Measurements from ENCODE around the gene CWF19L2. TPM values are rescaled to one million over a fixed set of nuclear protein-coding genes. Genes with fewer than 3 reads are reported as not detected.
"Not testable (repeated sequence)": the region's sequence is repeated elsewhere in the genome, so short reads cannot be mapped to it uniquely, and the experiment has no call there.

CWF19L2 gene
- total and polyA plus RNA-seq, 4 donors: 12.8 to 30.5 (median 21.3) TPM

- intact Hi-C loops (cut with DNase I): no loop called here
- WGBS, 2 donors: 75% methylated on average over 2 of the region's 2 CpGs
Observed at GRCh38 chr11:107490836-107491235, 33.2 kb upstream of the CWF19L2 start.

GRCh38 chr11:107482234-107482633 lies 24.6 kb upstream of the CWF19L2 start:
- DNase-seq (no peak), ATAC-seq (ENCODE audit: low FRiP score) (no peak)
- Histone ChIP-seq H3K4me3 (ENCODE audit: low read length in 2 of 2) (no peak overlapping the region), H3K27me3 (ENCODE audit: control insufficient read depth in 1 of 2, insufficient read depth in 2 of 2, low read length in 1 of 2) (no peaks in the 10 kb centered on the region), H3K36me3 (ENCODE audit: control insufficient read depth in 1 of 2, insufficient read depth in 2 of 2, low read length in 1 of 2) (no peaks in the 10 kb centered on the region), H3K9me3 (ENCODE audit: control insufficient read depth, low read length) (peaks cover 1% of the 10 kb centered on the region), H3K27ac (ENCODE audit: low read depth in 1 of 2, low read length in 2 of 2) (no peak overlapping the region), H3K4me1 (ENCODE audit: control insufficient read depth in 1 of 2, insufficient read depth in 2 of 2, low read length in 2 of 2) (no peaks in the 10 kb centered on the region)
- intact Hi-C loops (cut with DNase I): no loop called here

More at GRCh38 chr11:107490836-107491235, 33.2 kb upstream of the CWF19L2 start:
- ATAC-seq (ENCODE audit: low FRiP score) (no peak), DNase-seq (no peak)
- Histone ChIP-seq H3K4me3 (ENCODE audit: low read length in 2 of 2) (no peak overlapping the region), H3K9me3 (ENCODE audit: control insufficient read depth, low read length) (peaks cover 1% of the 10 kb centered on the region), H3K4me1 (ENCODE audit: control insufficient read depth in 1 of 2, insufficient read depth in 2 of 2, low read length in 2 of 2) (peaks cover 0 to under 1% of the 10 kb centered on the region in 2 donors), H3K27me3 (ENCODE audit: control insufficient read depth in 1 of 2, insufficient read depth in 2 of 2, low read length in 1 of 2) (no peaks in the 10 kb centered on the region), H3K36me3 (ENCODE audit: control insufficient read depth in 1 of 2, insufficient read depth in 2 of 2, low read length in 1 of 2) (no peaks in the 10 kb centered on the region), H3K27ac (ENCODE audit: low read depth in 1 of 2, low read length in 2 of 2) (no peak overlapping the region)

- Histone ChIP-seq H3K9me3 (ENCODE audit: control insufficient read depth, low read length) (no peaks in the 10 kb centered on the region), H3K36me3 (ENCODE audit: control insufficient read depth in 1 of 2, insufficient read depth in 2 of 2, low read length in 1 of 2) (no peaks in the 10 kb centered on the region), H3K4me1 (ENCODE audit: control insufficient read depth in 1 of 2, insufficient read depth in 2 of 2, low read length in 2 of 2) (no peaks in the 10 kb centered on the region), H3K27me3 (ENCODE audit: control insufficient read depth in 1 of 2, insufficient read depth in 2 of 2, low read length in 1 of 2) (no peaks in the 10 kb centered on the region), H3K4me3 (ENCODE audit: low read length in 2 of 2) (no peak overlapping the region), H3K27ac (ENCODE audit: low read depth in 1 of 2, low read length in 2 of 2) (no peak overlapping the region)
- DNase-seq (no peak), ATAC-seq (ENCODE audit: low FRiP score) (no peak)
- intact Hi-C loops (cut with DNase I): no loop called here
Observed at GRCh38 chr11:107478922-107479321, 21.3 kb upstream of the CWF19L2 start.

- no peaks in the 10 kb centered on the region for H3K27me3 ChIP-seq (ENCODE audit: control insufficient read depth in 1 of 2, insufficient read depth in 2 of 2, low read length in 1 of 2)
- intact Hi-C loops (cut with DNase I): no loop called here
- 81 to 83% methylated on average over 3 of the region's 3 CpGs for WGBS, 2 donors
- no peaks in the 10 kb centered on the region for H3K9me3 ChIP-seq (ENCODE audit: control insufficient read depth, low read length)
- no peak for DNase-seq
- H3K4me3 ChIP-seq (ENCODE audit: low read length in 2 of 2): no peak overlapping the region
- H3K36me3 ChIP-seq (ENCODE audit: control insufficient read depth in 1 of 2, insufficient read depth in 2 of 2, low read length in 1 of 2): no peaks in the 10 kb centered on the region
- no peak for ATAC-seq (ENCODE audit: low FRiP score)
- no peak overlapping the region for H3K27ac ChIP-seq (ENCODE audit: low read depth in 1 of 2, low read length in 2 of 2)
- no peaks in the 10 kb centered on the region for H3K4me1 ChIP-seq (ENCODE audit: control insufficient read depth in 1 of 2, insufficient read depth in 2 of 2, low read length in 2 of 2)
Observed at GRCh38 chr11:107477820-107478219, 20.2 kb upstream of the CWF19L2 start.

GRCh38 chr11:107473792-107474191 lies 16.2 kb upstream of the CWF19L2 start:
- intact Hi-C loops (cut with DNase I): no loop called here
- no peak for DNase-seq
- no peak for ATAC-seq (ENCODE audit: low FRiP score)
- WGBS, 2 donors: 83 to 87% methylated on average over 3 of the region's 3 CpGs
- Histone ChIP-seq H3K4me3 (ENCODE audit: low read length in 2 of 2) (no peak overlapping the region), H3K4me1 (ENCODE audit: control insufficient read depth in 1 of 2, insufficient read depth in 2 of 2, low read length in 2 of 2) (no peaks in the 10 kb centered on the region), H3K27me3 (ENCODE audit: control insufficient read depth in 1 of 2, insufficient read depth in 2 of 2, low read length in 1 of 2) (no peaks in the 10 kb centered on the region), H3K36me3 (ENCODE audit: control insufficient read depth in 1 of 2, insufficient read depth in 2 of 2, low read length in 1 of 2) (no peaks in the 10 kb centered on the region), H3K27ac (ENCODE audit: low read depth in 1 of 2, low read length in 2 of 2) (no peak overlapping the region), H3K9me3 (ENCODE audit: control insufficient read depth, low read length) (no peaks in the 10 kb centered on the region)

GRCh38 chr11:107472966-107473365 lies 15.3 kb upstream of the CWF19L2 start:
- no peaks in the 10 kb centered on the region for H3K9me3 ChIP-seq (ENCODE audit: control insufficient read depth, low read length)
- ATAC-seq (ENCODE audit: low FRiP score): no peak
- WGBS, 2 donors: 47 to 63% methylated on average over 1 of the region's 1 CpG

GRCh38 chr11:107468596-107468995 lies 11.0 kb upstream of the CWF19L2 start:
- WGBS, 2 donors: 55 to 60% methylated on average over 3 of the region's 3 CpGs
- DNase-seq (no peak), ATAC-seq (ENCODE audit: low FRiP score) (no peak)
- Histone ChIP-seq H3K36me3 (ENCODE audit: control insufficient read depth in 1 of 2, insufficient read depth in 2 of 2, low read length in 1 of 2) (no peaks in the 10 kb centered on the region), H3K4me1 (ENCODE audit: control insufficient read depth in 1 of 2, insufficient read depth in 2 of 2, low read length in 2 of 2) (no peaks in the 10 kb centered on the region), H3K9me3 (ENCODE audit: control insufficient read depth, low read length) (no peaks in the 10 kb centered on the region), H3K27me3 (ENCODE audit: control insufficient read depth in 1 of 2, insufficient read depth in 2 of 2, low read length in 1 of 2) (no peaks in the 10 kb centered on the region), H3K27ac (ENCODE audit: low read depth in 1 of 2, low read length in 2 of 2) (no peak overlapping the region), H3K4me3 (ENCODE audit: low read length in 2 of 2) (no peak overlapping the region)
- intact Hi-C loops (cut with DNase I): no loop called here

More at GRCh38 chr11:107472966-107473365, 15.3 kb upstream of the CWF19L2 start:
- no peak overlapping the region for H3K4me3 ChIP-seq (ENCODE audit: low read length in 2 of 2)
- no peaks in the 10 kb centered on the region for H3K27me3 ChIP-seq (ENCODE audit: control insufficient read depth in 1 of 2, insufficient read depth in 2 of 2, low read length in 1 of 2)
- no peak for DNase-seq
- no peak overlapping the region for H3K27ac ChIP-seq (ENCODE audit: low read depth in 1 of 2, low read length in 2 of 2)
- intact Hi-C loops (cut with DNase I): no loop called here
- H3K4me1 ChIP-seq (ENCODE audit: control insufficient read depth in 1 of 2, insufficient read depth in 2 of 2, low read length in 2 of 2): no peaks in the 10 kb centered on the region
- H3K36me3 ChIP-seq (ENCODE audit: control insufficient read depth in 1 of 2, insufficient read depth in 2 of 2, low read length in 1 of 2): no peaks in the 10 kb centered on the region

- DNase-seq (no peak), ATAC-seq (ENCODE audit: low FRiP score) (no peak)
- Histone ChIP-seq H3K36me3 (ENCODE audit: control insufficient read depth in 1 of 2, insufficient read depth in 2 of 2, low read length in 1 of 2) (no peaks in the 10 kb centered on the region), H3K27ac (ENCODE audit: low read depth in 1 of 2, low read length in 2 of 2) (no peak overlapping the region), H3K4me3 (ENCODE audit: low read length in 2 of 2) (no peak overlapping the region), H3K27me3 (ENCODE audit: control insufficient read depth in 1 of 2, insufficient read depth in 2 of 2, low read length in 1 of 2) (no peaks in the 10 kb centered on the region), H3K4me1 (ENCODE audit: control insufficient read depth in 1 of 2, insufficient read depth in 2 of 2, low read length in 2 of 2) (no peaks in the 10 kb centered on the region), H3K9me3 (ENCODE audit: control insufficient read depth, low read length) (no peaks in the 10 kb centered on the region)
- intact Hi-C loops (cut with DNase I): no loop called here
- WGBS, 2 donors: 37 to 48% methylated on average over 1 of the region's 1 CpG
Observed at GRCh38 chr11:107467696-107468095, 10.1 kb upstream of the CWF19L2 start.

GRCh38 chr11:107466275-107466866 lies 8.7 kb upstream of the CWF19L2 start:
- H3K9me3 ChIP-seq (ENCODE audit: control insufficient read depth, low read length); H3K27ac ChIP-seq (ENCODE audit: low read depth in 1 of 2, low read length in 2 of 2); H3K27me3 ChIP-seq (ENCODE audit: control insufficient read depth in 1 of 2, insufficient read depth in 2 of 2, low read length in 1 of 2); H3K4me3 ChIP-seq (ENCODE audit: low read length in 2 of 2); H3K4me1 ChIP-seq (ENCODE audit: control insufficient read depth in 1 of 2, insufficient read depth in 2 of 2, low read length in 2 of 2); ATAC-seq (ENCODE audit: low FRiP score); DNase-seq; H3K36me3 ChIP-seq (ENCODE audit: control insufficient read depth in 1 of 2, insufficient read depth in 2 of 2, low read length in 1 of 2); intact Hi-C loops (cut with DNase I): not testable (repeated sequence)
- 81 to 85% methylated on average over 10 of the region's 10 CpGs for WGBS, 2 donors

Data from aorta (tissue), 5 donors.